HG03571 (cell line): ENCODE data around the gene MRPL39.
A peak's percentile ranks its signal among the peaks of the same experiment; 100 is the strongest.

ENCODE experiments used
- ATAC-seq: cut with Tn5 transposase; IDR thresholded peaks from one replicate; pipeline ENCODE4 v1.9.1; 2021; ENCODE audit not compliant: unreplicated experiment

Gene MRPL39

GRCh38 chr21:25615880-25616279, 8.6 kb upstream of the MRPL39 start:
- ATAC-seq = no peak

GRCh38 chr21:25614441-25614840, 7.2 kb upstream of the MRPL39 start:
- no peak for ATAC-seq

GRCh38 chr21:25608044-25608737, 910 bp upstream of the MRPL39 start:
- ATAC-seq = peak; percentile 85

- no peak for ATAC-seq
Observed at GRCh38 chr21:25589887-25590286, 17.4 kb downstream of the MRPL39 start.

GRCh38 chr21:25586791-25587190, 20.5 kb downstream of the MRPL39 start:
- ATAC-seq = no peak

- ATAC-seq = no peak
Observed at GRCh38 chr21:25586326-25586725, 21.0 kb downstream of the MRPL39 start.

GRCh38 chr21:25584833-25585676, 22.2 kb downstream of the MRPL39 start:
- no peak for ATAC-seq

GRCh38 chr21:25583370-25584130, 23.7 kb downstream of the MRPL39 start:
- no peak for ATAC-seq

GRCh38 chr21:25582888-25583287, 24.4 kb downstream of the MRPL39 start:
- no peak for ATAC-seq

GRCh38 chr21:25582164-25582790, 25.0 kb downstream of the MRPL39 start:
- ATAC-seq = no peak

- ATAC-seq = no peak
Observed at GRCh38 chr21:25581582-25581981, 25.7 kb downstream of the MRPL39 start.

GRCh38 chr21:25580912-25581260, 26.4 kb downstream of the MRPL39 start:
- no peak for ATAC-seq

GRCh38 chr21:25579226-25580013, 27.9 kb downstream of the MRPL39 start:
- ATAC-seq = no peak

- no peak for ATAC-seq
Observed at GRCh38 chr21:25578056-25578961, 29.0 kb downstream of the MRPL39 start.

- ATAC-seq = no peak
Observed at GRCh38 chr21:25577424-25578055, 29.7 kb downstream of the MRPL39 start.

- ATAC-seq = no peak
Observed at GRCh38 chr21:25573409-25574206, 33.7 kb downstream of the MRPL39 start.

- ATAC-seq = peak; percentile 53
Observed at GRCh38 chr21:25572861-25573310, 34.4 kb downstream of the MRPL39 start.

- no peak for ATAC-seq
Observed at GRCh38 chr21:25571726-25572121, 35.6 kb downstream of the MRPL39 start.
